Peyer's patch (tissue), 4 donors: ENCODE data around the gene IL10RB.

ENCODE experiments used
- CTCF ChIP-seq, 6 experiments: fragments of 450-650 bp in 4 of 6; fragments of 200-600 bp in 2 of 6; sonication (generic) in 1 of 6; IDR thresholded peaks; one replicate each; pipeline ENCODE4 v1.5.1; 2017 to 2019; ENCODE audit warnings: antibody characterized with exemption in 6 of 6, mild to moderate bottlenecking in 3 of 6, moderate library complexity in 1 of 6
- POLR2A ChIP-seq, 2 donors: fragments of 450-650 bp; IDR thresholded peaks; one replicate each; pipeline ENCODE4 v1.5.1; 2017; ENCODE audit warnings: antibody characterized with exemption in 2 of 2, mild to moderate bottlenecking in 2 of 2, moderate library complexity in 2 of 2

- TF ChIP-seq CTCF (IDR thresholded peaks at IDR 0.05): no peak
- TF ChIP-seq POLR2A (IDR thresholded peaks at IDR 0.05): no peak
Measured at GRCh38 chr21:33301632-33302002, 35.5 kb downstream of the IL10RB start.
